ENCODE measurements around the gene ATG9B.

- TF ChIP-seq CTCF (IDR thresholded peaks at IDR 0.05) (no peak), POLR2A (IDR thresholded peaks at IDR 0.05) (no peak)
Observed at GRCh38 chr7:151043959-151044358, 19.7 kb upstream of the ATG9B start.
